ENCODE measurements around the gene LGALS3BP.

LGALS3BP gene

GRCh38 chr17:78935419-78936323 lies 44.1 kb downstream of the LGALS3BP start:
- FAIRE-seq (no peak), DNase-seq (ENCODE audit: insufficient read length, low spot score) (no peak)
- TF ChIP-seq TAF1 (IDR thresholded peaks at IDR 0.05; ENCODE audit: low read depth, low read length) (no peak), POU2F2 (IDR thresholded peaks at IDR 0.05; ENCODE audit: low read depth, low read length) (no peak), POLR2AphosphoS5 (IDR thresholded peaks at IDR 0.05; ENCODE audit: low read depth, low read length) (no peak), SPI1 (IDR thresholded peaks at IDR 0.05; ENCODE audit: low read depth, low read length) (no peak), PAX5 (IDR thresholded peaks at IDR 0.05; ENCODE audit: insufficient read depth, low read length, severe bottlenecking) (no peak), POLR2A (IDR thresholded peaks at IDR 0.05; ENCODE audit: low read depth, low read length) (no peak)

- no peak for FAIRE-seq
- no peak for DNase-seq (ENCODE audit: insufficient read length, low spot score)
- TF ChIP-seq POLR2AphosphoS5 (IDR thresholded peaks at IDR 0.05; ENCODE audit: low read depth, low read length) (no peak), POLR2A (IDR thresholded peaks at IDR 0.05; ENCODE audit: low read depth, low read length) (no peak), SPI1 (IDR thresholded peaks at IDR 0.05; ENCODE audit: low read depth, low read length) (no peak), PAX5 (IDR thresholded peaks at IDR 0.05; ENCODE audit: insufficient read depth, low read length, severe bottlenecking) (no peak), TAF1 (IDR thresholded peaks at IDR 0.05; ENCODE audit: low read depth, low read length) (no peak), POU2F2 (IDR thresholded peaks at IDR 0.05; ENCODE audit: low read depth, low read length) (no peak)
These were observed 44.9 kb downstream of the LGALS3BP start for GRCh38 chr17:78934681-78935418.

- TF ChIP-seq POLR2AphosphoS5 (IDR thresholded peaks at IDR 0.05; ENCODE audit: low read depth, low read length) (no peak), POU2F2 (IDR thresholded peaks at IDR 0.05; ENCODE audit: low read depth, low read length) (no peak), PAX5 (IDR thresholded peaks at IDR 0.05; ENCODE audit: insufficient read depth, low read length, severe bottlenecking) (no peak), TAF1 (IDR thresholded peaks at IDR 0.05; ENCODE audit: low read depth, low read length) (no peak)
- FAIRE-seq, result no peak
- DNase-seq (ENCODE audit: insufficient read length, low spot score), result no peak
These were observed 45.7 kb downstream of the LGALS3BP start for GRCh38 chr17:78933959-78934568.

- TF ChIP-seq SPI1 (IDR thresholded peaks at IDR 0.05; ENCODE audit: low read depth, low read length) (no peak), POLR2A (IDR thresholded peaks at IDR 0.05; ENCODE audit: low read depth, low read length) (no peak), POLR2AphosphoS5 (IDR thresholded peaks at IDR 0.05; ENCODE audit: low read depth, low read length) (no peak), TAF1 (IDR thresholded peaks at IDR 0.05; ENCODE audit: low read depth, low read length) (no peak), POU2F2 (IDR thresholded peaks at IDR 0.05; ENCODE audit: low read depth, low read length) (no peak), PAX5 (IDR thresholded peaks at IDR 0.05; ENCODE audit: insufficient read depth, low read length, severe bottlenecking) (no peak)
- DNase-seq (ENCODE audit: insufficient read length, low spot score), result peak; percentile 71
- peak; percentile 80 for FAIRE-seq
These were observed 46.4 kb downstream of the LGALS3BP start for GRCh38 chr17:78933025-78933958.

GRCh38 chr17:78929908-78930775 lies 49.6 kb downstream of the LGALS3BP start:
- no peak for TF ChIP-seq PAX5 (IDR thresholded peaks at IDR 0.05; ENCODE audit: insufficient read depth, low read length, severe bottlenecking)
- TF ChIP-seq SPI1 (IDR thresholded peaks at IDR 0.05; ENCODE audit: low read depth, low read length), result no peak
- no peak for TF ChIP-seq TAF1 (IDR thresholded peaks at IDR 0.05; ENCODE audit: low read depth, low read length)
- no peak for TF ChIP-seq POLR2AphosphoS5 (IDR thresholded peaks at IDR 0.05; ENCODE audit: low read depth, low read length)
- TF ChIP-seq POLR2A (IDR thresholded peaks at IDR 0.05; ENCODE audit: low read depth, low read length), result no peak
- TF ChIP-seq POU2F2 (IDR thresholded peaks at IDR 0.05; ENCODE audit: low read depth, low read length), result no peak
- no peak for DNase-seq (ENCODE audit: insufficient read length, low spot score)

GRCh38 chr17:78925662-78926555 lies 53.8 kb downstream of the LGALS3BP start:
- TF ChIP-seq TAF1 (IDR thresholded peaks at IDR 0.05; ENCODE audit: low read depth, low read length) (no peak), POU2F2 (IDR thresholded peaks at IDR 0.05; ENCODE audit: low read depth, low read length) (no peak), SPI1 (IDR thresholded peaks at IDR 0.05; ENCODE audit: low read depth, low read length) (no peak)
- no peak for FAIRE-seq
- no peak for DNase-seq (ENCODE audit: insufficient read length, low spot score)

More at GRCh38 chr17:78929908-78930775, 49.6 kb downstream of the LGALS3BP start:
- FAIRE-seq, result no peak

GRCh38 chr17:78925234-78925633 lies 54.5 kb downstream of the LGALS3BP start, which contains the start of gene TIMP2:
Gene TIMP2, minus strand, starts transcription at chr17:78925387. Its CDS starts 299 bp downstream, at chr17:78925088.
- TF ChIP-seq POLR2AphosphoS5 (IDR thresholded peaks at IDR 0.05; ENCODE audit: low read depth, low read length), result no peak
- DNase-seq (ENCODE audit: insufficient read length, low spot score) (peak; percentile 82), FAIRE-seq (no peak)

Data from GM12891 (cell line).